ENCODE measurements around the gene FOSL1. TPM values are rescaled to one million over a fixed set of nuclear protein-coding genes. Genes with fewer than 3 reads are reported as not detected.

Gene FOSL1
- total RNA-seq, 2 experiments from 2014 or later: 2.3 to 3.8 TPM

- H3K27ac Mint-ChIP-seq: peak overlapping the region; percentile 91
- DNase-seq (peak; percentile 71), ATAC-seq (peak; percentile 52)
- CTCF ChIA-PET: interaction anchor here (1.2 to 1.7 kb wide), 2 partner anchors 17 to 32 kb away, joined by 3 to 6 read pairs; partner anchors contain the start of gene FIBP
- H3K4me1 Mint-ChIP-seq (ENCODE audit: low read depth): peaks cover 44% of the 10 kb centered on the region
- H3K36me3 Mint-ChIP-seq (ENCODE audit: low read depth): peaks cover 46% of the 10 kb centered on the region
- peak overlapping the region; percentile 94 for H3K4me3 Mint-ChIP-seq
- POLR2A ChIA-PET: interaction anchor here (0.9 to 1.4 kb wide), 4 partner anchors 12 to 60 kb away, joined by 3 to 5 read pairs (median 3); partner anchors contain the start of genes CCDC85B and FIBP
- no peaks in the 10 kb centered on the region for H3K27me3 Mint-ChIP-seq (ENCODE audit: low read depth)
- H3K9me3 Mint-ChIP-seq (ENCODE audit: insufficient read depth): no peaks in the 10 kb centered on the region
Observed at GRCh38 chr11:65919573-65920371, 19.6 kb upstream of the FOSL1 start.

DNA sequence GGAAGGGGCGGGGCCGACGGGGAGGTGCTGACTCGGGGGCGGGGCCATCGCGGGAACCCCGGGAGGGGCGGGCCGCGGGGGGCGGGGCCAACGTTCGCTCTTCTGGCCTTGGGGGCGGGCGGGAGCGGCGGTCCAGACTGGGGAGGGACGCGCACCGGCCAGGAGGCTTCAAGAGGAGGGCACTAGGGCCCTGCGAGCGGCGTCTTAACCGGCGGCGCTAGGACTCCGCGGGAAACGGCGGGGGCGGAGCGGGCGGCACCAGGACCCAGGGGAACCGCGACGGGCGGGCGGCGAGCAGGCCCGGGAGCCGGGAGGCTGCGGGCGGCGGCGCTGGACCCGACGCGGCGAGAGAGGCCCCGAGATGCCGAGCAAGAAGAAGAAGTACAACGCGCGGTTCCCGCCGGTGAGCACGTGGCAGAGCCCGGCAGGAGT is 19.0 kb upstream of the FOSL1 start, which contains the start of gene DRAP1:
Gene DRAP1 (plus strand): TSS at position 286 of the 432 bp plus-strand sequence. CDS start 76 bp downstream, at position 362.
- ATAC-seq (peak; percentile 95), DNase-seq (peak; percentile 99)
- ChIA-PET POLR2A (interaction anchor here (1.2 to 2.3 kb wide), 5 partner anchors 9 to 60 kb away, joined by 3 to 18 read pairs (median 7); partner anchors contain the start of gene CCDC85B), CTCF (interaction anchor here (1.5 to 2.1 kb wide), 4 partner anchors 10 to 34 kb away, joined by 6 to 22 read pairs (median 8); partner anchors contain the start of genes CCDC85B and FIBP)
- H3K36me3 Mint-ChIP-seq (ENCODE audit: low read depth): peaks cover 43% of the 10 kb centered on the region
- peaks cover 44% of the 10 kb centered on the region for H3K4me1 Mint-ChIP-seq (ENCODE audit: low read depth)
- H3K27me3 Mint-ChIP-seq (ENCODE audit: low read depth): no peaks in the 10 kb centered on the region
- peak within 1 kb of the TSS; percentile 94 for H3K4me3 Mint-ChIP-seq
- H3K27ac Mint-ChIP-seq: peak within 1 kb of the TSS; percentile 91
- H3K9me3 Mint-ChIP-seq (ENCODE audit: insufficient read depth): no peaks in the 10 kb centered on the region

GRCh38 chr11:65918211-65919140 is 18.3 kb upstream of the FOSL1 start, which contains the start of gene C11orf68:
TSS of gene C11orf68 (minus strand) at chr11:65919062. CDS start at chr11:65919031, 31 bp downstream.
- no peaks in the 10 kb centered on the region for H3K27me3 Mint-ChIP-seq (ENCODE audit: low read depth)
- ChIA-PET CTCF (interaction anchor here (0.6 to 2.1 kb wide), 8 partner anchors 9 to 126 kb away, joined by 3 to 22 read pairs (median 6); partner anchors contain the start of genes CCDC85B, FIBP and FOSL1), POLR2A (interaction anchor here (0.6 to 2.3 kb wide), 10 partner anchors 9 to 59 kb away, joined by 3 to 18 read pairs (median 3); partner anchors contain the start of gene CCDC85B)
- peaks cover 44% of the 10 kb centered on the region for H3K4me1 Mint-ChIP-seq (ENCODE audit: low read depth)
- H3K36me3 Mint-ChIP-seq (ENCODE audit: low read depth): peaks cover 39% of the 10 kb centered on the region
- peak within 1 kb of the TSS; percentile 91 for H3K27ac Mint-ChIP-seq
- ATAC-seq (peak; percentile 65), DNase-seq (no peak)
- H3K9me3 Mint-ChIP-seq (ENCODE audit: insufficient read depth): no peaks in the 10 kb centered on the region
- H3K4me3 Mint-ChIP-seq: peak within 1 kb of the TSS; percentile 94

DNA sequence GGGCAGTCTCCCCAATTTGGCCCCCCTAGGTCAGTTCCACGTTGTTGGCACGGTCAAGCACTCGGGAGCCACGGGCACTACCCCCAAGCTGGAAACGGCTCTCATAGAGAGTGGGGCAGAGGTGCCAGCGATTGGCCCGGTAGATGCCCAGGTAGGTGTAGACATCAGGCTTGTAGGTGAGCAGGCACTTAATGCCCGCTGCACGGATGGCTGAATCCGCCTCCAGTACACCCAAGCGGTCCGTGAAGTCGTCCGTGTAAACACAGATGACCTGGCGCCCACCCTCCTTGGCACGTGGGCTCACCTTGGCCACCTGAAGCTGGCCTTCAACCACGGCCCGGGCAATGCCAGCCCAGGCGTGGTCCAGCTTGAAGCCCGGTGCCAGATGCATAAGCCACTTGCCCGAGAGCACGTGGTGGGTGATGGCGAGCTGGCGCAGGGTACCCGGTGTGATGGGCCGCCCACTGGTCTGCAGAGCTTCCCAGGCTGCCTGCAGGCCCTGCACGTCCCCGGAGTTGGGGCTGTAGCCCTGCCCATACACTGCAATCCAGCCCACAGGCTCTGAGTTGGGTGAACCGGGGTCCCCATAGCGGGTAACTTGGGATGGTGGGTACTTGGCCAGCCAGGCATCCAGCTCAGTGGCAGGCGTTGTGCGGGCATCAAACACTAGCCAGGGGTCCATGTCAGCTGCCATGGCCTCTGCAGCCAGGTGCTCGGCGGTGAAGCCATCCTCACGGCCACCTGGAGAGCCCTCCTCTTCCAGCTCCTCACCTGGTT is 17.4 kb upstream of the FOSL1 start:
- ChIA-PET POLR2A (interaction anchor here (0.6 to 2.3 kb wide), 11 partner anchors 9 to 58 kb away, joined by 3 to 18 read pairs (median 3); partner anchors contain the start of genes CCDC85B and MUS81), CTCF (interaction anchor here (0.6 to 2.1 kb wide), 8 partner anchors 9 to 127 kb away, joined by 3 to 22 read pairs (median 6); partner anchors contain the start of genes CCDC85B, FIBP and FOSL1)
- H3K9me3 Mint-ChIP-seq (ENCODE audit: insufficient read depth): no peaks in the 10 kb centered on the region
- H3K4me1 Mint-ChIP-seq (ENCODE audit: low read depth): peaks cover 39% of the 10 kb centered on the region
- no peaks in the 10 kb centered on the region for H3K27me3 Mint-ChIP-seq (ENCODE audit: low read depth)
- peaks cover 31% of the 10 kb centered on the region for H3K36me3 Mint-ChIP-seq (ENCODE audit: low read depth)
- no peak overlapping the region for H3K27ac Mint-ChIP-seq
- H3K4me3 Mint-ChIP-seq: peak overlapping the region; percentile 86
- ATAC-seq: no peak
- DNase-seq: no peak

- ChIA-PET POLR2A (interaction anchor here (0.9 to 2.3 kb wide), 5 partner anchors 8 to 57 kb away, joined by 3 to 18 read pairs (median 7); partner anchors contain the start of genes CCDC85B and MUS81), CTCF (interaction anchor here (1.3 to 2.1 kb wide), 4 partner anchors 15 to 31 kb away, joined by 3 to 22 read pairs (median 6); partner anchors contain the start of genes CCDC85B, FIBP and FOSL1)
- no peak for ATAC-seq
- DNase-seq: no peak
- peak overlapping the region; percentile 86 for H3K4me3 Mint-ChIP-seq
- H3K4me1 Mint-ChIP-seq (ENCODE audit: low read depth): peaks cover 34% of the 10 kb centered on the region
- H3K9me3 Mint-ChIP-seq (ENCODE audit: insufficient read depth): no peaks in the 10 kb centered on the region
- no peaks in the 10 kb centered on the region for H3K27me3 Mint-ChIP-seq (ENCODE audit: low read depth)
- H3K36me3 Mint-ChIP-seq (ENCODE audit: low read depth): peaks cover 25% of the 10 kb centered on the region
- H3K27ac Mint-ChIP-seq: no peak overlapping the region
Observed at GRCh38 chr11:65917077-65917433, 16.9 kb upstream of the FOSL1 start.

- CTCF ChIA-PET: interaction anchor here (0.9 to 1.5 kb wide), 3 partner anchors 15 to 31 kb away, joined by 3 read pairs; partner anchors contain the start of gene FOSL1
- no peak overlapping the region for H3K27ac Mint-ChIP-seq
Observed at GRCh38 chr11:65916391-65916790, 16.2 kb upstream of the FOSL1 start.

GRCh38 chr11:65915821-65916251 is 15.6 kb upstream of the FOSL1 start:
- DNase-seq (no peak), ATAC-seq (no peak)
- POLR2A ChIA-PET: interaction anchor here (0.6 to 2.4 kb wide), 2 partner anchors 10 to 25 kb away, joined by 3 to 13 read pairs; partner anchors contain the start of gene CCDC85B
- Mint-ChIP-seq H3K36me3 (ENCODE audit: low read depth) (peaks cover 20% of the 10 kb centered on the region), H3K9me3 (ENCODE audit: insufficient read depth) (no peaks in the 10 kb centered on the region), H3K27ac (no peak overlapping the region), H3K4me3 (no peak overlapping the region), H3K27me3 (ENCODE audit: low read depth) (no peaks in the 10 kb centered on the region), H3K4me1 (ENCODE audit: low read depth) (peaks cover 31% of the 10 kb centered on the region)
- CTCF ChIA-PET: interaction anchor here (0.9 to 1.5 kb wide), 3 partner anchors 14 to 30 kb away, joined by 3 read pairs; partner anchors contain the start of gene FOSL1

More at GRCh38 chr11:65916391-65916790, 16.2 kb upstream of the FOSL1 start:
- peaks cover 21% of the 10 kb centered on the region for H3K36me3 Mint-ChIP-seq (ENCODE audit: low read depth)
- no peak for DNase-seq
- peak overlapping the region; percentile 86 for H3K4me3 Mint-ChIP-seq
- no peaks in the 10 kb centered on the region for H3K27me3 Mint-ChIP-seq (ENCODE audit: low read depth)
- no peak for ATAC-seq
- POLR2A ChIA-PET: interaction anchor here (2.4 kb wide), 1 partner anchor 26 kb away, joined by 13 read pairs; the partner anchor contains the start of gene CCDC85B
- peaks cover 32% of the 10 kb centered on the region for H3K4me1 Mint-ChIP-seq (ENCODE audit: low read depth)
- no peaks in the 10 kb centered on the region for H3K9me3 Mint-ChIP-seq (ENCODE audit: insufficient read depth)

- CTCF ChIA-PET: interaction anchor here (0.9 to 1.5 kb wide), 2 partner anchors 14 to 15 kb away, joined by 3 read pairs; partner anchors contain the start of gene FOSL1
- no peak overlapping the region for H3K4me3 Mint-ChIP-seq
Observed at GRCh38 chr11:65915101-65915820, 15.1 kb upstream of the FOSL1 start.

GRCh38 chr11:65912845-65913244 is 12.7 kb upstream of the FOSL1 start:
- H3K9me3 Mint-ChIP-seq (ENCODE audit: insufficient read depth): no peaks in the 10 kb centered on the region
- DNase-seq (no peak), ATAC-seq (no peak)
- no peaks in the 10 kb centered on the region for H3K27me3 Mint-ChIP-seq (ENCODE audit: low read depth)
- no peak overlapping the region for H3K27ac Mint-ChIP-seq
- H3K4me3 Mint-ChIP-seq: no peak overlapping the region
- ChIA-PET POLR2A (no interaction called here), CTCF (interaction anchor here (1.0 to 5.4 kb wide), 3 partner anchors 16 to 75 kb away, joined by 3 to 41 read pairs (median 3); partner anchors contain the start of genes CCDC85B and FIBP)
- peaks cover 27% of the 10 kb centered on the region for H3K4me1 Mint-ChIP-seq (ENCODE audit: low read depth)
- peaks cover 10% of the 10 kb centered on the region for H3K36me3 Mint-ChIP-seq (ENCODE audit: low read depth)

More at GRCh38 chr11:65915101-65915820, 15.1 kb upstream of the FOSL1 start:
- POLR2A ChIA-PET: interaction anchor here (0.6 to 2.4 kb wide), 5 partner anchors 10 to 41 kb away, joined by 3 to 13 read pairs (median 3); partner anchors contain the start of gene CCDC85B
- DNase-seq (no peak), ATAC-seq (no peak)
- Mint-ChIP-seq H3K4me1 (ENCODE audit: low read depth) (peaks cover 26% of the 10 kb centered on the region), H3K36me3 (ENCODE audit: low read depth) (peaks cover 14% of the 10 kb centered on the region), H3K27ac (no peak overlapping the region), H3K27me3 (ENCODE audit: low read depth) (no peaks in the 10 kb centered on the region), H3K9me3 (ENCODE audit: insufficient read depth) (no peaks in the 10 kb centered on the region)
